Mucosa of descending colon (tissue), 3 donors: ENCODE results near the gene DQX1. TPM values are rescaled to one million over a fixed set of nuclear protein-coding genes. Genes with fewer than 3 reads are reported as not detected.

Experiments used
- ATAC-seq: fragments of 200-7000 bp; cut with Tn5 transposase; one replicate; pipeline ENCODE4 v1.9.1; 2020; ENCODE audit warnings: mild to moderate bottlenecking, moderate library complexity
- DNase-seq, 3 donors: peaks; one replicate each; pipeline ENCODE4 v3.0.0-alpha.2; 2020
- H3K36me3 ChIP-seq: fragments of 200-600 bp; one replicate; pipeline ENCODE4 v1.8.0; 2021; ENCODE audit warnings: low read depth, mild to moderate bottlenecking
- H3K4me1 ChIP-seq: fragments of 200-600 bp; one replicate; pipeline ENCODE4 v1.8.0; 2021; ENCODE audit warnings: low read depth, mild to moderate bottlenecking
- H3K4me3 ChIP-seq: fragments of 200-600 bp; one replicate; pipeline ENCODE4 v1.8.0; 2021; ENCODE audit warnings: mild to moderate bottlenecking
- H3K9me3 ChIP-seq: fragments of 200-600 bp; one replicate; pipeline ENCODE4 v1.8.0; 2021; ENCODE audit warnings: mild to moderate bottlenecking
- intact Hi-C, 2 donors: fragments of 100-400 bp; cut with DNase I in 1 of 2; cut with micrococcal nuclease in 1 of 2; formaldehyde crosslinking; loops; one replicate each; pipeline versions ENCODE4 v1.11.0 to v1.11.1; 2022; cut with DNase I, micrococcal nuclease
- total RNA-seq, 3 donors: library from RNA; stranded (reverse); fragmentation: NEBNext Ultra II Directional in 2 of 3; extraction: Animal tissue kit (Norgen Biotek cat#: 25700) in 2 of 3; gene quantifications; one replicate each; pipeline versions ENCODE4 v1.2.1 to v1.2.4, GENCODE V29; 2021 to 2023
- TF ChIP-seq, protein P1 (sequence below): fragments of 200-600 bp; IDR thresholded peaks from one replicate; pipeline ENCODE4 v1.8.0; 2022; ENCODE audit warnings: antibody characterized with exemption, mild to moderate bottlenecking
- donor health status: DM: no; HTN: no; CAD: no; lungs with moderate emphysema.
- donor health status: DM: no; HTN: no; CAD: no.
- donor health status: DM: no; HTN: yes; CAD: no.

DQX1 gene
- total RNA-seq, 3 donors from 2014 or later = 17.9 to 58.3 (median 22.2) TPM

DNA sequence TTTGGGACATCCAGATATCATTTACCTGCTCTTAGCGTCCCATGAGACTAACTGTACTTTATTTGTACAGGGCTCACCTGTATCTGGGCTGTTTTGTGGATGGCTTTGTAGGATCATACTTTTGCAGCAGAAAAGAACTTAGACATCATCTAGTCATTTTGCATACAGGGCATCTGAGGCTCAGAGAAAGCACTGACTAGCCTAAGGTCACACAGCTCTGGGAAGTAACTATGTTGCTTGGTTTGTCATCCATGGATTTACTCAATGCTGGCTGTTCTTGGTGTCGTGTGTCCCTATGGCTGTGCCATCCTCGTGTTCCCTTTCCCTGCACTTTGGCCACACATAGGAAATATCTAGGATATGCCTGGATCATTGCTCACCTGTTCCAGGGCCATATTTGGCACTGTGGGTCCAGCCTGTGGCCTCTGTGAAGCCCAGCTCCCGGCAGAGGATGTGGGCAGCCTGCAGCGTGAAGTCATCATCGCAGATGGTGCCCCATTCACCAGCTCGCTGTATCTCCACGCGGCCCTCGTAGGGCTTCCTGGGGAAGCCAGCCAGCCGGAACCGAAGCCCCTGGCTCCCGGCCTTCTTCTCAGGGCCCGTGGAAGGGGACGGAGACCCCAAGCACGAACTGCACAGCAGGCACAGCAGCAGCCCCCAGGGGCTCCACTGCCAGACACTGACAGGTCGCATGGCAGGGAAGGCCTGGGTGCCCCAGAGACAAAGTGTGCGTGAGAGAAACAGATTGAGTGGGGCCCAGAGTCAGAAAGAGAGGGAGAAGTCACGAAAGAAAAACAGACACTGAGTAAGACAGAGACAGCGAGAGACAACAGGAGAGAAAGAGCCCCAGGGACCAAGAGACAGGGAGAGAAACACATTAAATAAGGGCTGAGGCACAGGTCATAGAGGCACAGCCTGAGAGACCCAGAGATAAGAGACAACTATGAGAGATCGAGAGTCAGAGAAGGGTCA is 26.2 kb upstream of the DQX1 start:
- H3K4me3 ChIP-seq = no peak overlapping the region
- TF ChIP-seq, protein P1, sequence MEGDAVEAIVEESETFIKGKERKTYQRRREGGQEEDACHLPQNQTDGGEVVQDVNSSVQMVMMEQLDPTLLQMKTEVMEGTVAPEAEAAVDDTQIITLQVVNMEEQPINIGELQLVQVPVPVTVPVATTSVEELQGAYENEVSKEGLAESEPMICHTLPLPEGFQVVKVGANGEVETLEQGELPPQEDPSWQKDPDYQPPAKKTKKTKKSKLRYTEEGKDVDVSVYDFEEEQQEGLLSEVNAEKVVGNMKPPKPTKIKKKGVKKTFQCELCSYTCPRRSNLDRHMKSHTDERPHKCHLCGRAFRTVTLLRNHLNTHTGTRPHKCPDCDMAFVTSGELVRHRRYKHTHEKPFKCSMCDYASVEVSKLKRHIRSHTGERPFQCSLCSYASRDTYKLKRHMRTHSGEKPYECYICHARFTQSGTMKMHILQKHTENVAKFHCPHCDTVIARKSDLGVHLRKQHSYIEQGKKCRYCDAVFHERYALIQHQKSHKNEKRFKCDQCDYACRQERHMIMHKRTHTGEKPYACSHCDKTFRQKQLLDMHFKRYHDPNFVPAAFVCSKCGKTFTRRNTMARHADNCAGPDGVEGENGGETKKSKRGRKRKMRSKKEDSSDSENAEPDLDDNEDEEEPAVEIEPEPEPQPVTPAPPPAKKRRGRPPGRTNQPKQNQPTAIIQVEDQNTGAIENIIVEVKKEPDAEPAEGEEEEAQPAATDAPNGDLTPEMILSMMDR = no peak
- intact Hi-C loops = no loop called here
- ATAC-seq = no peak
- no peaks in the 10 kb centered on the region for H3K9me3 ChIP-seq
- peak in 1 of 3 donors; percentile 49 for DNase-seq
- no peaks in the 10 kb centered on the region for H3K36me3 ChIP-seq
- H3K4me1 ChIP-seq = peaks cover 20% of the 10 kb centered on the region

DNA sequence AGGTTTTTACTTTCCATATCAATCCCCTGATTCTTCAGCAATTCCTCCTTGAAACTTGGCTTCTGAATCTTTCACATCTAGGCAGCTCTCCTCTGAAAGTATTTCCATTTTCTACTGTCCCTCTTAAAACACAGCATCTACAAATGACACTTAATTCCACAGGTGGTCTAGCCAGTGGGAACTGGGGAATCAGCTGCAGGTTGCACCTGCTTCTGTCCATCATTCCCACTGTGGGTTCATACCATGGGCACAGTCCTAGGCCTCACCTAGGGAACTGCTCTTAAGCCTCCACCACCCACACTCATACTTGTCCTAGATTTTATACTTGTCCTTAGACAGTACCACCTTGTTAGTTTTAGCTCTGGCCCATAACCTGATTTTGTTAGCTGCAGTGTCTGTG is 25.5 kb upstream of the DQX1 start:
- Histone ChIP-seq H3K9me3 (no peaks in the 10 kb centered on the region), H3K4me3 (no peak overlapping the region), H3K4me1 (peaks cover 19% of the 10 kb centered on the region), H3K36me3 (no peaks in the 10 kb centered on the region)
- intact Hi-C loops = no loop called here
- no peak for ATAC-seq
- TF ChIP-seq, protein P1 = no peak
- DNase-seq = no peak

DNA sequence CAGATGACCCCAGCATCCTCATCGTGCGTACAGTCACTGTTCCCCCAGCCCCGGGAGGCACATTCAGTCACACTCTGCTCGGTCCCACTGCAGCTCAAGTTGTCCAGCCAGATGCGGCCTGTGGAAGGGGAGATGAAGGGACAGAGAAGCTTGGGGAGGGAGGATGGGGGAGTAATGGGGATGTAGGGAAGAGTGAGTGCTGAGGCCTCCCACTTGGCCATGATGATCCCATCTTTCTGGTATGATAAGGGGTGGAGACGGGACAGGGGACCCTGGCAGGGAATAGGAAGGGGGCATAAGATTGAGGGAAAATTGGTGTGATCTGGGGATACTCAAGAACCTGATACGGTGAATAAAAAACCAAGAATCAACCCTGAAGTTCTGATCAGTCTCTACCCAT is 24.2 kb upstream of the DQX1 start:
- Histone ChIP-seq H3K4me1 (peaks cover 13% of the 10 kb centered on the region), H3K36me3 (no peaks in the 10 kb centered on the region), H3K4me3 (no peak overlapping the region), H3K9me3 (no peaks in the 10 kb centered on the region)
- DNase-seq (no peak), ATAC-seq (no peak)
- intact Hi-C loops = no loop called here
- TF ChIP-seq, protein P1 = no peak

DNA sequence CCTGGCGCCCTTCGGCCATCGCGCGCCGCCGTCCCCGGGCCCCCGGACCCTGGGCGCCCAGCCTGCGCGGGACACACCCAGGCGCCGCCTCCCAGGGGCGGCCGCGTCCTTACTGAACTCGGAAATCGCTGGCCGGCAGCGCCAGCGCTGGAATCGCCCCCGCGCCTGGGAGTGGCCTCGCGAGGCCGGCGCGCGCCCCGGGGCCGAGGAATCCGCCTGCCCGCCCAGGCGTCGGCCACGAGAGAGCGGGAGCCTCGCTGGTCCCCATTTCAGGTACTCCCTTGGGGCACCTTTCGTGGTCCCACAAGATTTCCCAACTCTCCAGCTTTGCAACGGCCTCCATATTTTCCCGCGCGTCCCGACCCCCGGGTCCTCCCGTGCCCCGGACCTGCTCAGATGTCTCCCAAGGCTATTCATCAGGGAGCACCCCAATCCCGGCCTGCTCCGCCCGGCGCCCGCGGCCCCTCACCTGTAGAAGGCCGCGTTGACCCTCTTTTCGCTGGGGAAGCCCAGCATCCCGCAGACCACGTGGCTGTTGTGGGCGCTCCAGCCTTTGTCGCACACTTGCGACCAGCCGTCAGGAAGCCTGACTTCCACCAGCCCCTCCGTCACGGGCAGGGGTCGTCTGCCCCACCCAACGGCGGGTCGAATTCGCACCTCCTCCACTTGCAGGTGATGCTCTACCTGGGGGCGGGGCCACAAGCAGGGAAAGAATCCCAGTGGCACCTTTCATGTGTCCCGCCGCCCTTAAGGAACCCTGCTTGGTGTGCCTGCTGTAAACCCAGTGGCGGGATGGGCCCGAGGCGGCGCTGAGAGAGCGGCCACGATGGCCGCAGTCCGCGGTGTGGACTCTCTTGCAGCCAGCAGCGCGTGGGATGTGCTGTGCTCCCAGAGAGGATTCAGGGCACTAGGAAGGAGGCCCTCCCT is 23.1 kb upstream of the DQX1 start:
- TF ChIP-seq, protein P1 = no peak
- peak; percentile 88 for ATAC-seq
- H3K4me3 ChIP-seq = no peak overlapping the region
- peak; percentile 78 to 85 (median 78) for DNase-seq
- peaks cover 10% of the 10 kb centered on the region for H3K4me1 ChIP-seq
- no peaks in the 10 kb centered on the region for H3K9me3 ChIP-seq
- H3K36me3 ChIP-seq = no peaks in the 10 kb centered on the region
- intact Hi-C loops = no loop called here

DNA sequence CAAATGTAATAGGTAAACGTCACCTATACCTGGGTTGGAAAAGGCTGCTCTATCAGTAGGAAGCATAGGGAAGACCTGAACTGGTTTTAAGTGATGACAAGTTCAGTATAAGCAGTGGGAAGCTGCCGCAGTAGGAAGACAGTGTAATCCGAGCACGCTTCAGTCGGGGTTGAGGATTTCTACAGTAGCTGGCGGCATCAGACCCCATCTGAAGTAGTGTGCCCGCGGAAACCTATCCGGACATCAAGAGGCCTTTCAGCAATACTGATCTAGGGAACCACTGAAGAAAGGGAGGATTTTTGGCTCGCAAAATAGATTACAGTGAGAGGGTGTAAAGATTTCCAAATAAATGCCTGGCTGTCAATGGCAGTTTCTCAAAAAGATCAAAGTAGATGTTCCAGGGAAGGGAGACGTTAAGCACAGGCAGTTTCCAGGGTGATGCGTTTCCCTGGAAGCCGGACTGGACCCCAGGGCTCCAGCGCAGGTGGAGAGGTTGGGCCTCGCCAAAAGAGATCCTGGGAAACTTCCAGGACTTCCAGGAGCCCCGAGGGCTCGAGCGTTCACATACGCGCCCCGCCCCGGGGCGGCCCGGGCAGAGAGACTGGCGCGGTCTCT is 22.4 kb upstream of the DQX1 start:
- TF ChIP-seq, protein P1 = no peak
- no peak for ATAC-seq
- peaks cover 10% of the 10 kb centered on the region for H3K4me1 ChIP-seq
- H3K4me3 ChIP-seq = no peak overlapping the region
- no peaks in the 10 kb centered on the region for H3K36me3 ChIP-seq
- no peak for DNase-seq
- H3K9me3 ChIP-seq = no peaks in the 10 kb centered on the region
- intact Hi-C loops = no loop called here
